HG03520 (cell line): ENCODE data around the gene POLR3B.
"Not testable (repeated sequence)": the region's sequence is repeated elsewhere in the genome, so short reads cannot be mapped to it uniquely, and the experiment has no call there.

ENCODE experiments used
- ATAC-seq: cut with Tn5 transposase; IDR thresholded peaks from one replicate; pipeline ENCODE4 v1.9.1; 2021; ENCODE audit warnings: mild to moderate bottlenecking, moderate library complexity; ENCODE audit not compliant: unreplicated experiment

Gene POLR3B

GRCh38 chr12:106342397-106343213 is 14.9 kb upstream of the POLR3B start:
- no peak for ATAC-seq

- no peak for ATAC-seq
Measured at GRCh38 chr12:106343214-106343528, 14.4 kb upstream of the POLR3B start.

GRCh38 chr12:106344131-106344530 is 13.4 kb upstream of the POLR3B start:
- no peak for ATAC-seq

GRCh38 chr12:106345746-106346145 is 11.8 kb upstream of the POLR3B start:
- ATAC-seq: no peak

- no peak for ATAC-seq
Measured at GRCh38 chr12:106348411-106348810, 9.1 kb upstream of the POLR3B start.

GRCh38 chr12:106353175-106353574 is 4.4 kb upstream of the POLR3B start:
- no peak for ATAC-seq

- ATAC-seq: peak; percentile 12
Measured at GRCh38 chr12:106358396-106359241, 1.1 kb downstream of the POLR3B start.

- no peak for ATAC-seq
Measured at GRCh38 chr12:106359646-106360399, 2.3 kb downstream of the POLR3B start.

- no peak for ATAC-seq
Measured at GRCh38 chr12:106360400-106360994, 2.9 kb downstream of the POLR3B start.

- ATAC-seq: no peak
Measured at GRCh38 chr12:106362971-106363370, 5.4 kb downstream of the POLR3B start.

GRCh38 chr12:106364261-106364660 is 6.7 kb downstream of the POLR3B start:
- ATAC-seq: no peak

GRCh38 chr12:106369624-106370346 is 12.2 kb downstream of the POLR3B start:
- ATAC-seq: no peak

- ATAC-seq: no peak
Measured at GRCh38 chr12:106378788-106379187, 21.2 kb downstream of the POLR3B start.

GRCh38 chr12:106380954-106381353 is 23.4 kb downstream of the POLR3B start:
- no peak for ATAC-seq

GRCh38 chr12:106381866-106382265 is 24.3 kb downstream of the POLR3B start:
- ATAC-seq: not testable (repeated sequence)

GRCh38 chr12:106386813-106387535 is 29.4 kb downstream of the POLR3B start:
- no peak for ATAC-seq

- no peak for ATAC-seq
Measured at GRCh38 chr12:106387848-106388377, 30.4 kb downstream of the POLR3B start.

GRCh38 chr12:106389151-106389550 is 31.6 kb downstream of the POLR3B start:
- ATAC-seq: no peak

- no peak for ATAC-seq
Measured at GRCh38 chr12:106392759-106393158, 35.2 kb downstream of the POLR3B start.
